Activated CD4-positive, alpha-beta T cell treated with anti-CD3 and anti-CD28 coated beads for 36 hours (primary cell): ENCODE results near the gene MAPK12. TPM values are rescaled to one million over a fixed set of nuclear protein-coding genes. Genes with fewer than 3 reads are reported as not detected.
"Not testable (repeated sequence)": the region's sequence is repeated elsewhere in the genome, so short reads cannot be mapped to it uniquely, and the experiment has no call there.

ENCODE experiments used
- ATAC-seq: fragments of 200-7000 bp; cut with Tn5 transposase; one replicate; pipeline ENCODE4 v1.10.0; 2021; ENCODE audit warnings: mild to moderate bottlenecking, moderate library complexity
- CTCF ChIA-PET: fragments of 350-600 bp; sonication (Branson Sonifier 250); formaldehyde crosslinking; loops from one replicate; lab custom pipeline; 2021; ENCODE audit warnings: antibody characterized with exemption; lab: Charles Lee
- POLR2A ChIA-PET: fragments of 350-600 bp; sonication (Branson Sonifier 250); formaldehyde crosslinking; loops from one replicate; lab custom pipeline; 2021; ENCODE audit warnings: antibody characterized with exemption, inconsistent platforms; lab: Charles Lee
- DNase-seq: peaks from one replicate; pipeline ENCODE4 v3.0.0-alpha.2; 2020
- H3K27ac Mint-ChIP-seq: one replicate; pipeline ENCODE4 v1.8.0; 2021; ENCODE audit warnings: mixed read lengths
- H3K27me3 Mint-ChIP-seq: one replicate; pipeline ENCODE4 v1.8.0; 2021; ENCODE audit warnings: mixed read lengths
- H3K36me3 Mint-ChIP-seq: one replicate; pipeline ENCODE4 v1.8.0; 2021; ENCODE audit warnings: low read depth, mixed read lengths
- H3K4me1 Mint-ChIP-seq: one replicate; pipeline ENCODE4 v1.8.0; 2021; ENCODE audit warnings: mixed read lengths
- H3K4me3 Mint-ChIP-seq: one replicate; pipeline ENCODE4 v1.8.0; 2021; ENCODE audit warnings: mild to moderate bottlenecking, moderate library complexity, mixed read lengths
- H3K9me3 Mint-ChIP-seq: one replicate; pipeline ENCODE4 v1.8.0; 2021; ENCODE audit warnings: low read depth, mixed read lengths
- intact Hi-C, 2 experiments: fragments of 100-400 bp; cut with DNase I in 1 of 2; cut with micrococcal nuclease in 1 of 2; formaldehyde crosslinking; loops; one replicate each; pipeline versions ENCODE4 v1.14.2 to v1.15.1; 2022 to 2024; cut with DNase I, micrococcal nuclease
- total RNA-seq, 2 experiments: library from RNA; stranded (reverse); gene quantifications; one replicate each; pipeline ENCODE4 v1.2.3, GENCODE V29; 2021

Gene MAPK12
- total RNA-seq, 2 experiments from 2014 or later = 5.4 to 8.1 TPM

- Mint-ChIP-seq H3K4me3 (no peak overlapping the region), H3K4me1 (peaks cover 21% of the 10 kb centered on the region), H3K36me3 (peaks cover 14% of the 10 kb centered on the region), H3K9me3 (no peaks in the 10 kb centered on the region), H3K27me3 (no peaks in the 10 kb centered on the region), H3K27ac (no peak overlapping the region)
- DNase-seq (no peak), ATAC-seq (no peak)
- POLR2A ChIA-PET = no interaction called here
- intact Hi-C loops = no loop called here
- CTCF ChIA-PET = no interaction called here
These were observed 55.5 kb downstream of the MAPK12 start for GRCh38 chr22:50205781-50206569.

GRCh38 chr22:50204998-50205397, 56.5 kb downstream of the MAPK12 start:
- POLR2A ChIA-PET, H3K9me3 Mint-ChIP-seq: not testable (repeated sequence)

GRCh38 chr22:50204571-50204970, 56.9 kb downstream of the MAPK12 start:
- no peaks in the 10 kb centered on the region for H3K9me3 Mint-ChIP-seq
- peaks cover 12% of the 10 kb centered on the region for H3K36me3 Mint-ChIP-seq
- DNase-seq (no peak), ATAC-seq (no peak)
- POLR2A ChIA-PET = interaction anchor here (0.6 kb wide), 1 partner anchor 258 kb away, joined by 3 read pairs; no protein-coding TSS in a partner anchor
- no peak overlapping the region for H3K4me3 Mint-ChIP-seq
- peaks cover 21% of the 10 kb centered on the region for H3K4me1 Mint-ChIP-seq
- intact Hi-C loops = no loop called here
- H3K27ac Mint-ChIP-seq = no peak overlapping the region
- no peaks in the 10 kb centered on the region for H3K27me3 Mint-ChIP-seq
- CTCF ChIA-PET = no interaction called here

More at GRCh38 chr22:50204998-50205397, 56.5 kb downstream of the MAPK12 start:
- CTCF ChIA-PET, H3K4me3 Mint-ChIP-seq, DNase-seq, H3K27ac Mint-ChIP-seq, ATAC-seq, H3K27me3 Mint-ChIP-seq, intact Hi-C loops: not testable (repeated sequence)
- H3K4me1 Mint-ChIP-seq = peaks cover 21% of the 10 kb centered on the region
- H3K36me3 Mint-ChIP-seq = peaks cover 14% of the 10 kb centered on the region

GRCh38 chr22:50203288-50203687, 58.2 kb downstream of the MAPK12 start:
- Mint-ChIP-seq H3K36me3 (peaks cover 15% of the 10 kb centered on the region), H3K9me3 (no peaks in the 10 kb centered on the region), H3K27ac (no peak overlapping the region), H3K27me3 (no peaks in the 10 kb centered on the region), H3K4me1 (peaks cover 23% of the 10 kb centered on the region), H3K4me3 (no peak overlapping the region)
- POLR2A ChIA-PET = no interaction called here
- intact Hi-C loops = no loop called here
- DNase-seq = no peak
- CTCF ChIA-PET = interaction anchor here (1.0 kb wide), 1 partner anchor 12 kb away, joined by 3 read pairs; no protein-coding TSS in a partner anchor
- ATAC-seq = no peak

Other genes with a start within 250 kb of the MAPK12 start
- under 1 TPM; 0.16 TPM for gene IL17REL, start 248.9 kb downstream of the MAPK12 start, total RNA-seq
- gene TTLL8, start 203.4 kb downstream of the MAPK12 start, total RNA-seq = not detected
- gene MLC1, start 176.3 kb downstream of the MAPK12 start, total RNA-seq = not detected
- gene MOV10L1, start 171.7 kb downstream of the MAPK12 start, total RNA-seq = under 1 TPM in 1 of 2 experiments, not detected in 1; 0.11 TPM
- 1 to 10 TPM; 2.2 to 2.7 TPM for gene PANX2, start 91.0 kb downstream of the MAPK12 start, total RNA-seq
- 10 to 100 TPM; 60.7 to 74.5 TPM for gene TRABD, start 75.8 kb downstream of the MAPK12 start, total RNA-seq
- gene SELENOO, start 60.7 kb downstream of the MAPK12 start, total RNA-seq = 10 to 100 TPM; 14.4 to 18.3 TPM
- gene TUBGCP6, start 16.7 kb downstream of the MAPK12 start, total RNA-seq = 10 to 100 TPM; 42.2 to 49.2 TPM
- gene HDAC10, start 10.4 kb downstream of the MAPK12 start, total RNA-seq = 10 to 100 TPM; 33.5 to 41.5 TPM
- gene MAPK11, start 8.7 kb upstream of the MAPK12 start, total RNA-seq = 10 to 100 TPM; 11.6 to 13.6 TPM
- gene PLXNB2, start 46.0 kb upstream of the MAPK12 start, total RNA-seq = 1 to 10 TPM; 5.5 to 6.3 TPM
- gene DENND6B, start 65.3 kb upstream of the MAPK12 start, total RNA-seq = 1 to 10 TPM; 2.8 TPM
- 10 to 100 TPM; 37.3 to 39.5 TPM for gene PPP6R2, start 81.6 kb upstream of the MAPK12 start, total RNA-seq
- gene SBF1, start 213.4 kb upstream of the MAPK12 start, total RNA-seq = 10 to 100 TPM; 97.6 TPM
- gene ADM2, start 219.9 kb upstream of the MAPK12 start, total RNA-seq = 1 to 10 TPM; 7.5 to 7.9 TPM
- under 1 TPM; 0.32 to 0.44 TPM for gene MIOX, start 225.2 kb upstream of the MAPK12 start, total RNA-seq
- gene LMF2, start 246.0 kb upstream of the MAPK12 start, total RNA-seq = 10 to 100 TPM; 46.8 to 49.4 TPM
- gene NCAPH2, start 246.5 kb upstream of the MAPK12 start, total RNA-seq = 100 to 1,000 TPM; 115 to 123 TPM